Activated CD8-positive, alpha-beta memory T cell treated with anti-CD3 and anti-CD28 coated beads, Interleukin-2, amount 50 U/mL, for 24 hours (primary cell): Measurements from ENCODE around the gene PPM1D.
"Not testable (repeated sequence)": the region's sequence is repeated elsewhere in the genome, so short reads cannot be mapped to it uniquely, and the experiment has no call there.

Source experiments
- DNase-seq: peaks from one replicate; pipeline ENCODE4 v3.0.0-alpha.2; 2020; ENCODE audit errors: extremely low read depth

Gene PPM1D

GRCh38 chr17:60599620-60600489 is at the start of gene PPM1D:
Gene PPM1D, plus strand, starts transcription at chr17:60600193. Its CDS starts 222 bp downstream, at chr17:60600415.
- peak; percentile 96 for DNase-seq

GRCh38 chr17:60552255-60552654 is 47.7 kb upstream of the PPM1D start:
- DNase-seq: not testable (repeated sequence)

GRCh38 chr17:60554377-60554788 is 45.6 kb upstream of the PPM1D start:
- no peak for DNase-seq

GRCh38 chr17:60555786-60556185 is 44.2 kb upstream of the PPM1D start:
- no peak for DNase-seq

- no peak for DNase-seq
These were observed 42.2 kb upstream of the PPM1D start for GRCh38 chr17:60557805-60558204.

GRCh38 chr17:60559659-60559994 is 40.4 kb upstream of the PPM1D start:
- no peak for DNase-seq

GRCh38 chr17:60559995-60560859 is 39.8 kb upstream of the PPM1D start:
- DNase-seq: no peak

- DNase-seq: no peak
These were observed 39.1 kb upstream of the PPM1D start for GRCh38 chr17:60560860-60561257.

GRCh38 chr17:60562421-60562820 is 37.6 kb upstream of the PPM1D start:
- DNase-seq: no peak

GRCh38 chr17:60563743-60564142 is 36.2 kb upstream of the PPM1D start:
- no peak for DNase-seq

- no peak for DNase-seq
These were observed 34.8 kb upstream of the PPM1D start for GRCh38 chr17:60565233-60565632.

GRCh38 chr17:60573236-60574051 is 26.5 kb upstream of the PPM1D start:
- no peak for DNase-seq

GRCh38 chr17:60577147-60577915 is 22.7 kb upstream of the PPM1D start:
- no peak for DNase-seq

- no peak for DNase-seq
These were observed 20.9 kb upstream of the PPM1D start for GRCh38 chr17:60579090-60579489.

GRCh38 chr17:60579551-60579950 is 20.4 kb upstream of the PPM1D start:
- DNase-seq: no peak

GRCh38 chr17:60583008-60583407 is 17.0 kb upstream of the PPM1D start:
- no peak for DNase-seq

- DNase-seq: no peak
These were observed 14.1 kb upstream of the PPM1D start for GRCh38 chr17:60585887-60586286.

GRCh38 chr17:60586288-60586974 is 13.6 kb upstream of the PPM1D start:
- DNase-seq: no peak

GRCh38 chr17:60590070-60590469 is 9.9 kb upstream of the PPM1D start:
- DNase-seq: no peak

GRCh38 chr17:60592750-60593149 is 7.2 kb upstream of the PPM1D start:
- DNase-seq: no peak
